GM12878 (cell line): ENCODE measurements around the gene DGKB. TPM values are rescaled to one million over a fixed set of nuclear protein-coding genes. Genes with fewer than 3 reads are reported as not detected.

Experiments
- ATAC-seq: fragments of 200-7000 bp; cut with Tn5 transposase; 3 replicates; pipeline ENCODE4 v1.9.1; 2020; ENCODE audit warnings: mild to moderate bottlenecking, moderate library complexity
- BruUV-seq: library from RNA; stranded (reverse); fragments of 400-500 nt; replicated peaks from 2 replicates; lab custom pipeline; 2021; lab: Mats Ljungman, UMichigan
- CTCF ChIA-PET: fragments of 300-600 bp; sonication (Branson Sonifier 250); formaldehyde crosslinking; extraction: SDS; loops from one replicate; lab custom pipeline; 2021; ENCODE audit warnings: inconsistent platforms; lab: Yijun Ruan, JAX
- POLR2A ChIA-PET: fragments of 350-600 bp; formaldehyde crosslinking; extraction: SDS; loops from one replicate; lab custom pipeline; 2021; ENCODE audit warnings: inconsistent platforms; lab: Charles Lee
- RAD21 ChIA-PET: fragments of 300-600 bp; sonication (Branson Sonifier 250); formaldehyde crosslinking; loops from one replicate; lab custom pipeline; 2023; ENCODE audit warnings: antibody characterized with exemption; ENCODE audit not compliant: unreplicated experiment; lab: Charles Lee
- SMC1A ChIA-PET: fragments of 300-600 bp; sonication (Branson Sonifier 250); formaldehyde crosslinking; loops from one replicate; lab custom pipeline; 2023; ENCODE audit not compliant: unreplicated experiment, uncharacterized antibody; lab: Charles Lee
- DNase-seq: peaks from one replicate; pipeline ENCODE4 v3.0.0-alpha.2; 2011; ENCODE audit warnings: low read depth, low spot score
- FAIRE-seq: peaks from 3 replicates; lab custom pipeline; 2011; peaks lifted over from hg19 to GRCh38; lab: Jason Lieb, UNC
- H2AFZ ChIP-seq: 2 replicates; pipeline ENCODE4 v1.6.0; 2011; ENCODE audit warnings: low read depth, low read length, control low read depth; ENCODE audit not compliant: control insufficient read depth
- H3K27ac ChIP-seq: 2 replicates; pipeline ENCODE4 v1.5.1; 2011; ENCODE audit warnings: control low read depth; ENCODE audit not compliant: control insufficient read depth, insufficient read depth
- H3K27me3 ChIP-seq, 2 experiments: replicated peaks in 1 of 2; 2 replicates each; pipeline versions ENCODE4 v1.6.0 to v1.6.1; 2011; ENCODE audit warnings: low read length in 1 of 2; ENCODE audit not compliant: control insufficient read depth in 2 of 2, insufficient read depth in 2 of 2
- H3K36me3 ChIP-seq, 2 experiments: 2 replicates each; pipeline ENCODE4 v1.5.1; 2011; ENCODE audit warnings: low read length in 1 of 2; ENCODE audit not compliant: control insufficient read depth in 2 of 2, insufficient read depth in 2 of 2
- H3K4me1 ChIP-seq: 2 replicates; pipeline ENCODE4 v1.6.1; 2011; ENCODE audit warnings: mild to moderate bottlenecking, low read length, moderate library complexity, mixed read lengths; ENCODE audit not compliant: control insufficient read depth, insufficient read depth
- H3K4me2 ChIP-seq: 2 replicates; pipeline ENCODE4 v1.6.0; 2011; ENCODE audit warnings: control low read depth; ENCODE audit not compliant: control insufficient read depth, insufficient read depth
- H3K4me3 ChIP-seq: fragments of 200-600 bp; sonication (generic); 2 replicates; pipeline ENCODE4 v1.5.1; 2016
- H3K79me2 ChIP-seq: 2 replicates; pipeline ENCODE4 v1.6.0; 2011; ENCODE audit warnings: low read length; ENCODE audit not compliant: control insufficient read depth, insufficient read depth
- H3K9ac ChIP-seq: 2 replicates; pipeline ENCODE4 v1.8.0; 2011; ENCODE audit warnings: low read length, control low read depth, mixed read lengths; ENCODE audit not compliant: control insufficient read depth, insufficient read depth
- H3K9me3 ChIP-seq: replicated peaks from 3 replicates; pipeline ENCODE4 v1.5.1; 2011; ENCODE audit warnings: mild to moderate bottlenecking, low read length; ENCODE audit not compliant: control insufficient read depth, insufficient read depth
- H4K20me1 ChIP-seq: 2 replicates; pipeline ENCODE4 v1.6.0; 2011; ENCODE audit not compliant: control insufficient read depth, insufficient read depth
- EP300 ChIP-seq, 2 experiments: fragments of 150-350 bp in 1 of 2; IDR thresholded peaks; 2 replicates each; pipeline ENCODE4 v1.6.1; 2011 to 2012; ENCODE audit warnings: low read depth in 2 of 2, low read length in 2 of 2, borderline replicate concordance in 1 of 2, improper control_type of control experiment in 1 of 2, inconsistent platforms in 1 of 2; ENCODE audit not compliant: control insufficient read depth in 1 of 2
- FOXM1 ChIP-seq: IDR thresholded peaks from 2 replicates; pipeline ENCODE4 v1.6.1; 2012; ENCODE audit warnings: low read depth, mild to moderate bottlenecking, inconsistent platforms, low read length, moderate library complexity
- IKZF1 ChIP-seq: fragments of 450-650 bp; conservative IDR thresholded peaks from 2 replicates; pipeline ENCODE4 v1.6.1; 2017; ENCODE audit warnings: antibody characterized with exemption, mild to moderate bottlenecking
- MTA2 ChIP-seq: fragments of 450-650 bp; IDR thresholded peaks from 2 replicates; pipeline ENCODE4 v1.6.1; 2016; ENCODE audit warnings: low read depth, mild to moderate bottlenecking, moderate library complexity
- POLR2AphosphoS2 ChIP-seq: IDR thresholded peaks from 2 replicates; pipeline ENCODE4 v1.6.1; 2011; ENCODE audit warnings: low read depth, mild to moderate bottlenecking, low read length, improper control_type of control experiment, moderate library complexity
- TCF3 ChIP-seq: IDR thresholded peaks from 2 replicates; pipeline ENCODE4 v1.6.1; 2012; ENCODE audit warnings: low read depth, mild to moderate bottlenecking, low read length, borderline replicate concordance; ENCODE audit not compliant: insufficient read depth
- ZZZ3 ChIP-seq: IDR thresholded peaks from 2 replicates; pipeline ENCODE4 v1.6.1; 2011; ENCODE audit warnings: low read depth; ENCODE audit not compliant: control insufficient read depth, insufficient read length
- WGBS: methylation state at CpG from one replicate; pipeline ENCODE4 v1.1.6; 2016; ENCODE audit warnings: low lambda C conversion rate; ENCODE audit not compliant: insufficient replicate concordance, insufficient coverage; ENCODE audit errors: missing lambda C conversion rate; 5-methylcytosine and 5-hydroxymethylcytosine counted together
- in situ Hi-C: fragments of 300-500 bp; cut with MboI; formaldehyde crosslinking; loops from 9 replicates; pipeline ENCODE4 v1.14.3; 2018; ENCODE audit warnings: mixed read lengths
- intact Hi-C: fragments of 100-400 bp; cut with micrococcal nuclease; formaldehyde crosslinking; loops from one replicate; pipeline ENCODE4 v1.14.2; 2022; ENCODE audit not compliant: unreplicated experiment
- polyA plus RNA-seq, 11 experiments: library from polyadenylated mRNA; depleted of rRNA in 4 of 11; unstranded in 6 of 11; stranded (reverse) in 5 of 11; fragments of >200 nt; fragmentation: Nextera tagmentation in 4 of 11; fragmentation: Illumina TruSeq in 1 of 11; extraction: Ambion mirVana in 4 of 11; extraction: Trizol in 1 of 11; gene quantifications; 1 replicate in 1 of 11; 2 replicates in 10 of 11; pipeline versions ENCODE4 v1.2.1 to v1.2.3, GENCODE V29; 2011 to 2016; ENCODE audit warnings: inconsistent platforms in 2 of 11, missing spikeins in 2 of 11, low read depth in 1 of 11
- total RNA-seq, 4 experiments: library from RNA; depleted of rRNA in 3 of 4; stranded (reverse); fragments of >200 nt in 3 of 4; fragmentation: Illumina TruSeq in 1 of 4; extraction: Trizol in 1 of 4; gene quantifications; 2 replicates each; pipeline versions ENCODE4 v1.2.1 to v1.2.3, GENCODE V29; 2013 to 2021
- TF ChIP-seq, protein P1 (sequence below): fragments of 450-650 bp; formaldehyde crosslinking; IDR thresholded peaks from 2 replicates; pipeline ENCODE4 v1.4.0; 2022; ENCODE audit warnings: mild to moderate bottlenecking, moderate library complexity
- TF ChIP-seq, protein P2 (sequence below): IDR thresholded peaks from 2 replicates; pipeline ENCODE4 v1.6.1; 2012; ENCODE audit warnings: improper control_type of control experiment, low read depth, low read length; ENCODE audit not compliant: insufficient replicate concordance
- TF ChIP-seq, protein P3 (sequence below): fragments of 450-650 bp; IDR thresholded peaks from 2 replicates; pipeline ENCODE4 v1.6.1; 2017; ENCODE audit warnings: low read depth, mild to moderate bottlenecking, moderate library complexity

DGKB gene
- total and polyA plus RNA-seq, 10 of the 15 experiments (the other 5 are each of a cell fraction or from before 2014, with no cell fraction given), result 0.02 to 0.10 (median 0.04) TPM; not detected in 6

DNA sequence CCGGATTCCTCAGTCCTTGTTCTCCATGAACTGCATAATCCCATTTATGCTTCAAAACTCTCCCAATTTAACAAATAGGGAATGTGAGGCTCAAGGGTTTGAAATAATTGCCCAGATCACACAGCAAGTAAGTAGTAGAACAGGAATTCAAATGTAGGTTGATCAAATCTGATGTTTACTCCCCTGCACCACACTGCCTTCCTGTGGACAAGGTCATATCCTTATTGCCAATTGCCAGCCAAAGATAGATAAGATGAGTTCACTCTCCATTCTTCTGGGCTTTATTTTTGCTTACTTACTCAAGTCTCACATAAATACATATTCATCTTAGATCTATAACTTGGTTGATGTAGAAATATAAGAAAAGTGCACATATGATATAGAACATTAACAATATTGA is 477.9 kb downstream of the DGKB start (continued):
- TF ChIP-seq, protein P1, sequence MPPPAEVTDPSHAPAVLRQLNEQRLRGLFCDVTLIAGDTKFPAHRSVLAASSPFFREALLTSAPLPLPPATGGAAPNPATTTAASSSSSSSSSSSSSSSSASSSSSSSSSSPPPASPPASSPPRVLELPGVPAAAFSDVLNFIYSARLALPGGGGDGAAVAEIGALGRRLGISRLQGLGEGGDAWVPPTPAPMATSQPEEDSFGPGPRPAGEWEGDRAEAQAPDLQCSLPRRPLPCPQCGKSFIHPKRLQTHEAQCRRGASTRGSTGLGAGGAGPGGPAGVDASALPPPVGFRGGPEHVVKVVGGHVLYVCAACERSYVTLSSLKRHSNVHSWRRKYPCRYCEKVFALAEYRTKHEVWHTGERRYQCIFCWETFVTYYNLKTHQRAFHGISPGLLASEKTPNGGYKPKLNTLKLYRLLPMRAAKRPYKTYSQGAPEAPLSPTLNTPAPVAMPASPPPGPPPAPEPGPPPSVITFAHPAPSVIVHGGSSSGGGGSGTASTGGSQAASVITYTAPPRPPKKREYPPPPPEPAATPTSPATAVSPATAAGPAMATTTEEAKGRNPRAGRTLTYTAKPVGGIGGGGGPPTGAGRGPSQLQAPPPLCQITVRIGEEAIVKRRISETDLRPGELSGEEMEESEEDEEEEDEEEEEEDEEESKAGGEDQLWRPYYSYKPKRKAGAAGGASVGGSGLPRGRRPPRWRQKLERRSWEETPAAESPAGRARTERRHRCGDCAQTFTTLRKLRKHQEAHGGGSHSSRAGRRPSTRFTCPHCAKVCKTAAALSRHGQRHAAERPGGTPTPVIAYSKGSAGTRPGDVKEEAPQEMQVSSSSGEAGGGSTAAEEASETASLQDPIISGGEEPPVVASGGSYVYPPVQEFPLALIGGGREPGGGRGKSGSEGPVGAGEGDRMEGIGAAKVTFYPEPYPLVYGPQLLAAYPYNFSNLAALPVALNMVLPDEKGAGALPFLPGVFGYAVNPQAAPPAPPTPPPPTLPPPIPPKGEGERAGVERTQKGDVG (CRISPR knock-in tag), result no peak
- TF ChIP-seq, all 136 proteins: peak for 0

DNA sequence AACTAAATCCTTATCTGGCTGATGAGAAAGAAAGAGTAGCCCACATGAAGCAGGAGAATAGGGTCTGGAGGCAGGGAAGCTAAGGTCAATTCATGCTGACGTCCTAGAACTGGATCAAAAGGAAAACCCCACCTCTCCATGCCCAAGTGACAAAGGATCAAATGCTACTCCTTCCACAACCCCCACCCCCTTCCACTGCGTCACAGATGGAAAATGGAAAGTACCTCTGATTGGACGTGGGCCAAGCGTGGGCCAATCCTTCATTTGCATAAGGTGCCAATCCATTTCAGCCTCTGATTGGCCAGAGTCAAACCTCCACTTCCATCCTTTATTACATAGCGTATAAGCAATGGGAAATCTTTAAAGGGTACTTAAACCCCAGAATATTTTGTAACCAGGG is 481.8 kb downstream of the DGKB start:
- Histone ChIP-seq H3K79me2 (no peaks in the 10 kb centered on the region), H4K20me1 (no peaks in the 10 kb centered on the region), H3K4me1 (no peaks in the 10 kb centered on the region), H3K4me2 (no peak overlapping the region), H3K27ac (no peak overlapping the region), H3K36me3 (no peaks in the 10 kb centered on the region), H3K9me3 (no peaks in the 10 kb centered on the region), H3K4me3 (no peak overlapping the region), H3K27me3 (no peaks in the 10 kb centered on the region), H2AFZ (no peak overlapping the region), H3K9ac (no peak overlapping the region)
- ChIA-PET CTCF (no interaction called here), RAD21 (interaction anchor here (0.9 kb wide), 1 partner anchor 84 kb away, joined by 3 read pairs; no protein-coding TSS in a partner anchor), SMC1A (no interaction called here), POLR2A (no interaction called here)
- FAIRE-seq (no peak), ATAC-seq (peak; percentile 46), DNase-seq (no peak)
- TF ChIP-seq MTA2 (no peak), TCF3 (no peak), IKZF1 (0 out of 2 replicates have a peak, but pooled peaks have one; percentile 19), POLR2AphosphoS2 (no peak), EP300 (IDR thresholded peaks at IDR 0.05; ENCODE audit: borderline replicate concordance in 1 of 2, control insufficient read depth in 1 of 2, low read depth in 2 of 2, low read length in 2 of 2) (no peak), ZZZ3 (no peak), FOXM1 (no peak)
- TF ChIP-seq, protein P2, sequence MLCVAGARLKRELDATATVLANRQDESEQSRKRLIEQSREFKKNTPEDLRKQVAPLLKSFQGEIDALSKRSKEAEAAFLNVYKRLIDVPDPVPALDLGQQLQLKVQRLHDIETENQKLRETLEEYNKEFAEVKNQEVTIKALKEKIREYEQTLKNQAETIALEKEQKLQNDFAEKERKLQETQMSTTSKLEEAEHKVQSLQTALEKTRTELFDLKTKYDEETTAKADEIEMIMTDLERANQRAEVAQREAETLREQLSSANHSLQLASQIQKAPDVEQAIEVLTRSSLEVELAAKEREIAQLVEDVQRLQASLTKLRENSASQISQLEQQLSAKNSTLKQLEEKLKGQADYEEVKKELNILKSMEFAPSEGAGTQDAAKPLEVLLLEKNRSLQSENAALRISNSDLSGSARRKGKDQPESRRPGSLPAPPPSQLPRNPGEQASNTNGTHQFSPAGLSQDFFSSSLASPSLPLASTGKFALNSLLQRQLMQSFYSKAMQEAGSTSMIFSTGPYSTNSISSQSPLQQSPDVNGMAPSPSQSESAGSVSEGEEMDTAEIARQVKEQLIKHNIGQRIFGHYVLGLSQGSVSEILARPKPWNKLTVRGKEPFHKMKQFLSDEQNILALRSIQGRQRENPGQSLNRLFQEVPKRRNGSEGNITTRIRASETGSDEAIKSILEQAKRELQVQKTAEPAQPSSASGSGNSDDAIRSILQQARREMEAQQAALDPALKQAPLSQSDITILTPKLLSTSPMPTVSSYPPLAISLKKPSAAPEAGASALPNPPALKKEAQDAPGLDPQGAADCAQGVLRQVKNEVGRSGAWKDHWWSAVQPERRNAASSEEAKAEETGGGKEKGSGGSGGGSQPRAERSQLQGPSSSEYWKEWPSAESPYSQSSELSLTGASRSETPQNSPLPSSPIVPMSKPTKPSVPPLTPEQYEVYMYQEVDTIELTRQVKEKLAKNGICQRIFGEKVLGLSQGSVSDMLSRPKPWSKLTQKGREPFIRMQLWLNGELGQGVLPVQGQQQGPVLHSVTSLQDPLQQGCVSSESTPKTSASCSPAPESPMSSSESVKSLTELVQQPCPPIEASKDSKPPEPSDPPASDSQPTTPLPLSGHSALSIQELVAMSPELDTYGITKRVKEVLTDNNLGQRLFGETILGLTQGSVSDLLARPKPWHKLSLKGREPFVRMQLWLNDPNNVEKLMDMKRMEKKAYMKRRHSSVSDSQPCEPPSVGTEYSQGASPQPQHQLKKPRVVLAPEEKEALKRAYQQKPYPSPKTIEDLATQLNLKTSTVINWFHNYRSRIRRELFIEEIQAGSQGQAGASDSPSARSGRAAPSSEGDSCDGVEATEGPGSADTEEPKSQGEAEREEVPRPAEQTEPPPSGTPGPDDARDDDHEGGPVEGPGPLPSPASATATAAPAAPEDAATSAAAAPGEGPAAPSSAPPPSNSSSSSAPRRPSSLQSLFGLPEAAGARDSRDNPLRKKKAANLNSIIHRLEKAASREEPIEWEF, result no peak
- TF ChIP-seq, protein P3, sequence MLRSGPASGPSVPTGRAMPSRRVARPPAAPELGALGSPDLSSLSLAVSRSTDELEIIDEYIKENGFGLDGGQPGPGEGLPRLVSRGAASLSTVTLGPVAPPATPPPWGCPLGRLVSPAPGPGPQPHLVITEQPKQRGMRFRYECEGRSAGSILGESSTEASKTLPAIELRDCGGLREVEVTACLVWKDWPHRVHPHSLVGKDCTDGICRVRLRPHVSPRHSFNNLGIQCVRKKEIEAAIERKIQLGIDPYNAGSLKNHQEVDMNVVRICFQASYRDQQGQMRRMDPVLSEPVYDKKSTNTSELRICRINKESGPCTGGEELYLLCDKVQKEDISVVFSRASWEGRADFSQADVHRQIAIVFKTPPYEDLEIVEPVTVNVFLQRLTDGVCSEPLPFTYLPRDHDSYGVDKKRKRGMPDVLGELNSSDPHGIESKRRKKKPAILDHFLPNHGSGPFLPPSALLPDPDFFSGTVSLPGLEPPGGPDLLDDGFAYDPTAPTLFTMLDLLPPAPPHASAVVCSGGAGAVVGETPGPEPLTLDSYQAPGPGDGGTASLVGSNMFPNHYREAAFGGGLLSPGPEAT, result no peak
- in situ Hi-C loops (no loop called here), intact Hi-C loops (no loop called here)
- no TSS peak for BruUV-seq
- 2% methylated on average over 5 of the region's 5 CpGs for WGBS
